ENCODE results near the gene LCE1B.

The LCE1B gene

GRCh38 chr1:152811671-152812070 lies at the start of gene LCE1B:
Gene LCE1B (plus strand): TSS chr1:152811971. CDS start chr1:152812447, 476 bp downstream.
- no peak for TF ChIP-seq ZNF274 (IDR thresholded peaks at IDR 0.05; ENCODE audit: low read depth, low read length)
- H3K4me3 ChIP-seq (ENCODE audit: low read length), result no peak within 1 kb of the TSS

- TF ChIP-seq ZNF274 (IDR thresholded peaks at IDR 0.05; ENCODE audit: low read depth, low read length), result no peak
- no peak overlapping the region for H3K4me3 ChIP-seq (ENCODE audit: low read length)
These were observed 42.8 kb upstream of the LCE1B start for GRCh38 chr1:152768847-152769533.

GRCh38 chr1:152770411-152770810 lies 41.4 kb upstream of the LCE1B start:
- TF ChIP-seq ZNF274 (IDR thresholded peaks at IDR 0.05; ENCODE audit: low read depth, low read length), result no peak
- H3K4me3 ChIP-seq (ENCODE audit: low read length), result no peak overlapping the region

GRCh38 chr1:152774875-152775274 lies 36.9 kb upstream of the LCE1B start, which contains the start of gene LCE1F:
Gene LCE1F (plus strand): TSS chr1:152775140. CDS start chr1:152776372, 1,232 bp downstream.
- no peak for TF ChIP-seq ZNF274 (IDR thresholded peaks at IDR 0.05; ENCODE audit: low read depth, low read length)
- H3K4me3 ChIP-seq (ENCODE audit: low read length), result no peak within 1 kb of the TSS

GRCh38 chr1:152776361-152776760 lies 35.4 kb upstream of the LCE1B start:
- H3K4me3 ChIP-seq (ENCODE audit: low read length), result no peak overlapping the region
- no peak for TF ChIP-seq ZNF274 (IDR thresholded peaks at IDR 0.05; ENCODE audit: low read depth, low read length)

- H3K4me3 ChIP-seq (ENCODE audit: low read length), result no peak overlapping the region
- TF ChIP-seq ZNF274 (IDR thresholded peaks at IDR 0.05; ENCODE audit: low read depth, low read length), result no peak
These were observed 34.1 kb upstream of the LCE1B start for GRCh38 chr1:152777510-152778137.

- no peak overlapping the region for H3K4me3 ChIP-seq (ENCODE audit: low read length)
- no peak for TF ChIP-seq ZNF274 (IDR thresholded peaks at IDR 0.05; ENCODE audit: low read depth, low read length)
These were observed 28.7 kb upstream of the LCE1B start for GRCh38 chr1:152783095-152783494.

- TF ChIP-seq ZNF274 (IDR thresholded peaks at IDR 0.05; ENCODE audit: low read depth, low read length), result no peak
These were observed 25.7 kb upstream of the LCE1B start, which contains the start of gene LCE1E for GRCh38 chr1:152786077-152786476. Gene LCE1E (plus strand): TSS chr1:152786257. CDS start chr1:152787300, 1,043 bp downstream.

GRCh38 chr1:152795686-152796085 lies 16.1 kb upstream of the LCE1B start:
- H3K4me3 ChIP-seq (ENCODE audit: low read length), result no peak overlapping the region
- no peak for TF ChIP-seq ZNF274 (IDR thresholded peaks at IDR 0.05; ENCODE audit: low read depth, low read length)

More at GRCh38 chr1:152786077-152786476, 25.7 kb upstream of the LCE1B start, which contains the start of gene LCE1E:
- no peak within 1 kb of the TSS for H3K4me3 ChIP-seq (ENCODE audit: low read length)

- H3K4me3 ChIP-seq (ENCODE audit: low read length), result no peak within 1 kb of the TSS
- TF ChIP-seq ZNF274 (IDR thresholded peaks at IDR 0.05; ENCODE audit: low read depth, low read length), result no peak
These were observed 15.3 kb upstream of the LCE1B start, which contains the start of gene LCE1D for GRCh38 chr1:152796421-152796820. Gene LCE1D (plus strand): TSS chr1:152796721. CDS start chr1:152797795, 1,074 bp downstream.

- no peak for TF ChIP-seq ZNF274 (IDR thresholded peaks at IDR 0.05; ENCODE audit: low read depth, low read length)
- no peak overlapping the region for H3K4me3 ChIP-seq (ENCODE audit: low read length)
These were observed 10.4 kb upstream of the LCE1B start for GRCh38 chr1:152801333-152801732.

- no peak within 1 kb of the TSS for H3K4me3 ChIP-seq (ENCODE audit: low read length)
- TF ChIP-seq ZNF274 (IDR thresholded peaks at IDR 0.05; ENCODE audit: low read depth, low read length), result no peak
These were observed 5.2 kb upstream of the LCE1B start, which contains the start of gene LCE1C for GRCh38 chr1:152806576-152806975. Gene LCE1C (minus strand): TSS chr1:152806651. CDS start chr1:152805478, 1,173 bp downstream.

- H3K4me3 ChIP-seq (ENCODE audit: low read length), result no peak overlapping the region
- no peak for TF ChIP-seq ZNF274 (IDR thresholded peaks at IDR 0.05; ENCODE audit: low read depth, low read length)
These were observed 721 bp upstream of the LCE1B start for GRCh38 chr1:152811050-152811449.

- no peak for TF ChIP-seq ZNF274 (IDR thresholded peaks at IDR 0.05; ENCODE audit: low read depth, low read length)
These were observed 5.5 kb downstream of the LCE1B start for GRCh38 chr1:152817309-152817708.

GRCh38 chr1:152823294-152823693 lies 11.5 kb downstream of the LCE1B start:
- no peak overlapping the region for H3K4me3 ChIP-seq (ENCODE audit: low read length)
- TF ChIP-seq ZNF274 (IDR thresholded peaks at IDR 0.05; ENCODE audit: low read depth, low read length), result no peak

More at GRCh38 chr1:152817309-152817708, 5.5 kb downstream of the LCE1B start:
- H3K4me3 ChIP-seq (ENCODE audit: low read length), result no peak overlapping the region
